Stimulated activated CD8-positive, alpha-beta memory T cell treated with anti-CD3 and anti-CD28 coated beads, Interleukin-2, amount 100 ng/mL, for 1 hour (primary cell): ENCODE measurements around the gene KIF4A.
"Not testable (repeated sequence)": the region's sequence is repeated elsewhere in the genome, so short reads cannot be mapped to it uniquely, and the experiment has no call there.

Experiments used
- DNase-seq, 2 donors: peaks; one replicate each; pipeline ENCODE4 v3.0.0-alpha.2; 2020; ENCODE audit warnings: low read depth in 2 of 2

KIF4A gene

GRCh38 chrX:70386235-70386634 lies 96.3 kb downstream of the KIF4A start:
- no peak for DNase-seq

- no peak for DNase-seq
These were observed 109.0 kb downstream of the KIF4A start for GRCh38 chrX:70398899-70399298.

- DNase-seq: not testable (repeated sequence)
These were observed 110.3 kb downstream of the KIF4A start for GRCh38 chrX:70400181-70400580.

GRCh38 chrX:70402721-70403120 lies 112.8 kb downstream of the KIF4A start:
- DNase-seq: no peak

- DNase-seq: no peak
These were observed 115.1 kb downstream of the KIF4A start for GRCh38 chrX:70405003-70405402.

- no peak for DNase-seq
These were observed 121.0 kb downstream of the KIF4A start for GRCh38 chrX:70410921-70411320.

- no peak for DNase-seq
These were observed 121.6 kb downstream of the KIF4A start for GRCh38 chrX:70411475-70411874.

- no peak for DNase-seq
These were observed 131.7 kb downstream of the KIF4A start for GRCh38 chrX:70421618-70422017.

GRCh38 chrX:70422851-70423341 lies 133.0 kb downstream of the KIF4A start, which contains the start of gene GDPD2:
Gene GDPD2 (plus strand): TSS chrX:70423314. CDS start chrX:70424985, 1,671 bp downstream.
- no peak for DNase-seq

- DNase-seq: no peak
These were observed 134.2 kb downstream of the KIF4A start for GRCh38 chrX:70423936-70424675.

- no peak for DNase-seq
These were observed 134.9 kb downstream of the KIF4A start for GRCh38 chrX:70424801-70425200.

GRCh38 chrX:70426286-70427278 lies 136.7 kb downstream of the KIF4A start:
- no peak for DNase-seq

GRCh38 chrX:70427365-70427764 lies 137.5 kb downstream of the KIF4A start:
- DNase-seq: no peak

GRCh38 chrX:70429759-70430158 lies 139.9 kb downstream of the KIF4A start:
- no peak for DNase-seq

GRCh38 chrX:70432936-70433847 lies 143.3 kb downstream of the KIF4A start:
- DNase-seq: no peak

GRCh38 chrX:70433848-70434351 lies 144.0 kb downstream of the KIF4A start:
- peak; percentile 45 to 49 for DNase-seq

GRCh38 chrX:70434352-70434866 lies 144.5 kb downstream of the KIF4A start:
- peak in 1 of 2 donors; percentile 27 for DNase-seq

- DNase-seq: no peak
These were observed 145.1 kb downstream of the KIF4A start for GRCh38 chrX:70434914-70435586.

- no peak for DNase-seq
These were observed 146.4 kb downstream of the KIF4A start for GRCh38 chrX:70436343-70436742.

GRCh38 chrX:70437011-70437410 lies 147.1 kb downstream of the KIF4A start:
- no peak for DNase-seq
